GM18858 (cell line): ENCODE data around the gene TERC.

Experiments
- ATAC-seq: cut with Tn5 transposase; IDR thresholded peaks from one replicate; pipeline ENCODE4 v1.9.1; 2021; ENCODE audit not compliant: unreplicated experiment

TERC gene

GRCh38 chr3:169764882-169765612 lies at the start of gene TERC:
TSS of gene TERC (minus strand) at chr3:169765060.
- peak; percentile 56 for ATAC-seq

- peak; percentile 85 for ATAC-seq
Observed at GRCh38 chr3:169813757-169814517, 49.1 kb upstream of the TERC start.

- ATAC-seq, result no peak
Observed at GRCh38 chr3:169813278-169813677, 48.4 kb upstream of the TERC start.

- peak; percentile 49 for ATAC-seq
Observed at GRCh38 chr3:169812332-169813235, 47.7 kb upstream of the TERC start, which contains the start of the genes LRRC34 and LRRIQ4. TSS of gene LRRC34 (minus strand) at chr3:169812904. CDS start at chr3:169812548, 356 bp downstream. TSS of gene LRRIQ4 (plus strand) at chr3:169812870. CDS start at chr3:169821922, 9,052 bp downstream.

- no peak for ATAC-seq
Observed at GRCh38 chr3:169811631-169812331, 46.9 kb upstream of the TERC start.

- no peak for ATAC-seq
Observed at GRCh38 chr3:169809230-169809795, 44.5 kb upstream of the TERC start.

- no peak for ATAC-seq
Observed at GRCh38 chr3:169804681-169805080, 39.8 kb upstream of the TERC start.

GRCh38 chr3:169792359-169792758 lies 27.5 kb upstream of the TERC start:
- no peak for ATAC-seq

GRCh38 chr3:169790687-169791429 lies 26.0 kb upstream of the TERC start:
- ATAC-seq, result no peak

GRCh38 chr3:169790219-169790618 lies 25.4 kb upstream of the TERC start:
- ATAC-seq, result no peak

- ATAC-seq, result no peak
Observed at GRCh38 chr3:169787791-169788190, 22.9 kb upstream of the TERC start.

- ATAC-seq, result no peak
Observed at GRCh38 chr3:169787120-169787519, 22.3 kb upstream of the TERC start.

- ATAC-seq, result no peak
Observed at GRCh38 chr3:169781209-169781855, 16.5 kb upstream of the TERC start.

GRCh38 chr3:169780742-169781141 lies 15.9 kb upstream of the TERC start:
- no peak for ATAC-seq

- ATAC-seq, result no peak
Observed at GRCh38 chr3:169777822-169778221, 13.0 kb upstream of the TERC start.

- no peak for ATAC-seq
Observed at GRCh38 chr3:169774186-169774585, 9.3 kb upstream of the TERC start.

GRCh38 chr3:169772897-169773816 lies 8.3 kb upstream of the TERC start, which contains the start of gene MYNN:
TSS of gene MYNN (plus strand) at chr3:169773396. CDS start at chr3:169774296, 900 bp downstream.
- peak; percentile 64 for ATAC-seq
